MCF 10A (cell line): Measurements from ENCODE around the gene FOXD2. TPM values are rescaled to one million over a fixed set of nuclear protein-coding genes. Genes with fewer than 3 reads are reported as not detected.

Experiments used
- BruUV-seq: library from RNA; stranded (reverse); fragments of 400-500 nt; replicated peaks from 2 replicates; lab custom pipeline; 2021; lab: Mats Ljungman, UMichigan
- CTCF ChIA-PET: fragments of 300-600 bp; sonication (Branson Sonifier 250); formaldehyde crosslinking; extraction: SDS; loops from one replicate; lab custom pipeline; 2021; ENCODE audit warnings: antibody characterized with exemption, inconsistent platforms; lab: Yijun Ruan, JAX
- POLR2A ChIA-PET: fragments of 300-600, 350-650 bp; sonication (Branson Sonifier 250); formaldehyde crosslinking; extraction: SDS; loops from one replicate; lab custom pipeline; 2020; ENCODE audit warnings: antibody characterized with exemption, inconsistent platforms; lab: Yijun Ruan, JAX
- DNase-seq: peaks from one replicate; pipeline ENCODE4 v3.0.0-alpha.2; 2018; ENCODE audit not compliant: unreplicated experiment
- H3K27ac Mint-ChIP-seq: one replicate; pipeline ENCODE4 v1.8.0; 2022; ENCODE audit warnings: mild to moderate bottlenecking, low read depth, mixed read lengths; ENCODE audit not compliant: unreplicated experiment
- H3K27me3 Mint-ChIP-seq: one replicate; pipeline ENCODE4 v1.8.0; 2022; ENCODE audit warnings: mixed read lengths; ENCODE audit not compliant: insufficient read depth, unreplicated experiment
- H3K36me3 Mint-ChIP-seq: one replicate; pipeline ENCODE4 v1.8.0; 2022; ENCODE audit warnings: mild to moderate bottlenecking, moderate library complexity, mixed read lengths; ENCODE audit not compliant: insufficient read depth, unreplicated experiment
- H3K4me1 Mint-ChIP-seq: one replicate; pipeline ENCODE4 v1.8.0; 2022; ENCODE audit warnings: mixed read lengths; ENCODE audit not compliant: insufficient read depth, unreplicated experiment
- H3K4me3 Mint-ChIP-seq: one replicate; pipeline ENCODE4 v1.8.0; 2022; ENCODE audit warnings: mild to moderate bottlenecking, moderate library complexity, mixed read lengths; ENCODE audit not compliant: unreplicated experiment
- H3K9me3 Mint-ChIP-seq: one replicate; pipeline ENCODE4 v1.8.0; 2022; ENCODE audit warnings: mixed read lengths; ENCODE audit not compliant: unreplicated experiment
- CTCF ChIP-seq: fragments of 200-600 bp; IDR thresholded peaks from one replicate; pipeline ENCODE4 v1.8.0; 2022; ENCODE audit warnings: antibody characterized with exemption, mild to moderate bottlenecking; ENCODE audit not compliant: unreplicated experiment
- intact Hi-C: fragments of 100-400 bp; cut with micrococcal nuclease; formaldehyde crosslinking; loops from 2 replicates; pipeline ENCODE4 v1.14.1; 2022
- total RNA-seq: library from RNA; stranded (reverse); gene quantifications from 2 replicates; pipeline ENCODE4 v1.2.3, GENCODE V29; 2022

FOXD2 gene
- total RNA-seq, 1 experiment from 2014 or later = 0.44 TPM

- Mint-ChIP-seq H3K27ac (no peak overlapping the region), H3K9me3 (no peaks in the 10 kb centered on the region), H3K27me3 (peaks cover 19% of the 10 kb centered on the region), H3K4me1 (peaks cover 6% of the 10 kb centered on the region), H3K36me3 (no peaks in the 10 kb centered on the region), H3K4me3 (no peak overlapping the region)
- no peak for TF ChIP-seq CTCF
- intact Hi-C loops = no loop called here
- BruUV-seq = no TSS peak
- ChIA-PET POLR2A (interaction anchor here (0.6 kb wide), 1 partner anchor 52 kb away, joined by 3 read pairs; no protein-coding TSS in a partner anchor), CTCF (interaction anchor here (0.6 to 1.2 kb wide), 7 partner anchors 8 to 270 kb away, joined by 3 to 11 read pairs (median 4); no protein-coding TSS in a partner anchor)
- no peak for DNase-seq
Measured at GRCh38 chr1:47440599-47441081, 2.8 kb downstream of the FOXD2 start.

- TF ChIP-seq CTCF = no peak
- no peaks in the 10 kb centered on the region for H3K36me3 Mint-ChIP-seq
- H3K9me3 Mint-ChIP-seq = no peaks in the 10 kb centered on the region
- intact Hi-C loops = no loop called here
- CTCF ChIA-PET = interaction anchor here (0.6 to 1.1 kb wide), 9 partner anchors 11 to 269 kb away, joined by 3 to 6 read pairs (median 4); no protein-coding TSS in a partner anchor
- peaks cover 2% of the 10 kb centered on the region for H3K4me1 Mint-ChIP-seq
- POLR2A ChIA-PET = interaction anchor here (0.6 kb wide), 1 partner anchor 51 kb away, joined by 3 read pairs; no protein-coding TSS in a partner anchor
- no peak overlapping the region for H3K27ac Mint-ChIP-seq
- no peak overlapping the region for H3K4me3 Mint-ChIP-seq
- H3K27me3 Mint-ChIP-seq = peaks cover 29% of the 10 kb centered on the region
- BruUV-seq = no TSS peak
- DNase-seq = no peak
Measured at GRCh38 chr1:47441450-47442106, 3.7 kb downstream of the FOXD2 start.

- ChIA-PET CTCF (interaction anchor here (0.6 to 1.4 kb wide), 5 partner anchors 21 to 268 kb away, joined by 3 to 5 read pairs (median 4); no protein-coding TSS in a partner anchor), POLR2A (no interaction called here)
- peaks cover 35% of the 10 kb centered on the region for H3K27me3 Mint-ChIP-seq
- no peaks in the 10 kb centered on the region for H3K36me3 Mint-ChIP-seq
- intact Hi-C loops = no loop called here
- H3K27ac Mint-ChIP-seq = no peak overlapping the region
- no TSS peak for BruUV-seq
- DNase-seq = no peak
- no peak overlapping the region for H3K4me3 Mint-ChIP-seq
- no peak for TF ChIP-seq CTCF
- no peaks in the 10 kb centered on the region for H3K4me1 Mint-ChIP-seq
- H3K9me3 Mint-ChIP-seq = no peaks in the 10 kb centered on the region
Measured at GRCh38 chr1:47442202-47442601, 4.4 kb downstream of the FOXD2 start.

- no peaks in the 10 kb centered on the region for H3K36me3 Mint-ChIP-seq
- no peaks in the 10 kb centered on the region for H3K9me3 Mint-ChIP-seq
- no peak overlapping the region for H3K27ac Mint-ChIP-seq
- CTCF ChIA-PET = interaction anchor here (0.5 to 1.4 kb wide), 4 partner anchors 23 to 274 kb away, joined by 3 to 5 read pairs (median 4); no protein-coding TSS in a partner anchor
- intact Hi-C loops = no loop called here
- H3K4me3 Mint-ChIP-seq = no peak overlapping the region
- H3K4me1 Mint-ChIP-seq = no peaks in the 10 kb centered on the region
- no TSS peak for BruUV-seq
- no peak for DNase-seq
- POLR2A ChIA-PET = no interaction called here
- TF ChIP-seq CTCF = no peak
- peaks cover 43% of the 10 kb centered on the region for H3K27me3 Mint-ChIP-seq
Measured at GRCh38 chr1:47442842-47443529, 5.1 kb downstream of the FOXD2 start.
